Neural cell (in vitro differentiated cells): Measurements from ENCODE around the gene STX8. TPM values are rescaled to one million over a fixed set of nuclear protein-coding genes. Genes with fewer than 3 reads are reported as not detected.

ENCODE experiments used
- H2AFZ ChIP-seq: fragments of 200-600, 300-800 bp; sonication (generic), shearing (Covaris generic); 2 replicates; pipeline ENCODE4 v1.6.0; 2014; ENCODE audit warnings: low read depth, mild to moderate bottlenecking, antibody characterized with exemption, low read length, moderate library complexity
- H3F3A ChIP-seq: fragments of 200-600 bp; shearing (Covaris generic); 2 replicates; pipeline ENCODE4 v1.6.1; 2016; ENCODE audit warnings: mild to moderate bottlenecking, moderate library complexity, mixed read lengths, antibody characterized with exemption, low read length; ENCODE audit not compliant: insufficient read depth, poor library complexity, severe bottlenecking
- H3K27ac ChIP-seq: fragments of 200-600, 300-800 bp; sonication (generic), shearing (Covaris generic); 2 replicates; pipeline ENCODE4 v1.5.1; 2014; ENCODE audit warnings: mild to moderate bottlenecking, low read length, moderate library complexity
- H3K27me3 ChIP-seq: fragments of 300-800, 200-600 bp; sonication (generic), shearing (Covaris generic); 2 replicates; pipeline ENCODE4 v1.6.0; 2014; ENCODE audit warnings: mild to moderate bottlenecking, low read depth, low read length, moderate library complexity; ENCODE audit not compliant: insufficient read depth
- H3K36me3 ChIP-seq: fragments of 300-800, 200-600 bp; sonication (generic), shearing (Covaris generic); 2 replicates; pipeline ENCODE4 v1.5.1; 2014; ENCODE audit warnings: mild to moderate bottlenecking, antibody characterized with exemption, low read length, moderate library complexity; ENCODE audit not compliant: insufficient read depth
- H3K4me2 ChIP-seq: fragments of 300-800, 200-600 bp; sonication (generic), shearing (Covaris generic); 2 replicates; pipeline ENCODE4 v1.6.0; 2014; ENCODE audit warnings: mild to moderate bottlenecking, low read length
- H3K4me3 ChIP-seq: fragments of 300-800, 200-600 bp; sonication (generic), shearing (Covaris generic); 2 replicates; pipeline ENCODE4 v1.5.1; 2014; ENCODE audit warnings: mild to moderate bottlenecking, low read length, moderate library complexity
- H3K79me2 ChIP-seq: fragments of 200-600 bp; shearing (Covaris generic); replicated peaks from 2 replicates; pipeline ENCODE4 v1.6.0; 2014; ENCODE audit warnings: mild to moderate bottlenecking, low read length, moderate library complexity; ENCODE audit not compliant: insufficient read depth
- H3K9ac ChIP-seq: fragments of 300-800, 200-600 bp; sonication (generic), shearing (Covaris generic); 2 replicates; pipeline ENCODE4 v1.6.1; 2016; ENCODE audit warnings: mild to moderate bottlenecking, low read length, mixed read lengths
- H3K9me2 ChIP-seq: fragments of 200-600 bp; shearing (Covaris generic); 2 replicates; pipeline ENCODE4 v1.6.1; 2016; ENCODE audit warnings: mild to moderate bottlenecking, low read length, mixed read lengths; ENCODE audit not compliant: insufficient read depth
- H3K9me3 ChIP-seq: fragments of 200-600, 300-800 bp; sonication (generic), shearing (Covaris generic); 2 replicates; pipeline ENCODE4 v1.6.1; 2016; ENCODE audit warnings: mild to moderate bottlenecking, mixed run types, low read length, moderate library complexity, mixed read lengths
- H4K20me1 ChIP-seq: fragments of 200-600 bp; shearing (Covaris generic); 2 replicates; pipeline ENCODE4 v1.6.1; 2016; ENCODE audit warnings: mild to moderate bottlenecking, mixed run types; ENCODE audit not compliant: insufficient read depth
- EP300 ChIP-seq: fragments of 450-650 bp; conservative IDR thresholded peaks from 2 replicates; pipeline ENCODE4 v1.6.1; 2014; ENCODE audit warnings: antibody characterized with exemption, mild to moderate bottlenecking, moderate library complexity; ENCODE audit not compliant: poor library complexity, severe bottlenecking
- EZH2 ChIP-seq: fragments of 200-600, 300-800 bp; shearing (Covaris generic), sonication (generic); IDR thresholded peaks from 2 replicates; pipeline ENCODE4 v1.6.1; 2014; ENCODE audit warnings: antibody characterized with exemption, low read length, borderline replicate concordance, mild to moderate bottlenecking; ENCODE audit not compliant: insufficient read depth, poor library complexity, severe bottlenecking
- MXI1 ChIP-seq: fragments of 450-650 bp; conservative IDR thresholded peaks from 2 replicates; pipeline ENCODE4 v1.6.1; 2014; ENCODE audit warnings: antibody characterized with exemption, mild to moderate bottlenecking; ENCODE audit not compliant: poor library complexity, severe bottlenecking
- POLR2AphosphoS5 ChIP-seq: IDR thresholded peaks from 2 replicates; pipeline ENCODE4 v1.6.1; 2012
- RAD21 ChIP-seq: fragments of 450-650 bp; conservative IDR thresholded peaks from 2 replicates; pipeline ENCODE4 v1.6.1; 2014; ENCODE audit warnings: antibody characterized with exemption, mild to moderate bottlenecking, moderate library complexity
- REST ChIP-seq: IDR thresholded peaks from 2 replicates; pipeline ENCODE4 v1.6.1; 2012; ENCODE audit warnings: borderline replicate concordance
- SMC3 ChIP-seq: fragments of 450-650 bp; conservative IDR thresholded peaks from 2 replicates; pipeline ENCODE4 v1.6.1; 2014; ENCODE audit warnings: antibody characterized with exemption, mild to moderate bottlenecking, moderate library complexity; ENCODE audit not compliant: poor library complexity
- TAF1 ChIP-seq: IDR thresholded peaks from 2 replicates; pipeline ENCODE4 v1.6.1; 2012; ENCODE audit warnings: low read depth
- polyA plus RNA-seq: library from polyadenylated mRNA; depleted of rRNA; stranded (reverse); fragments of >200 nt; gene quantifications from 2 replicates; pipeline ENCODE4 v1.2.3, GENCODE V29; 2014
- TF ChIP-seq, protein P1 (sequence below): fragments of 450-650 bp; IDR thresholded peaks from 2 replicates; pipeline ENCODE4 v1.5.1; 2014; ENCODE audit warnings: antibody characterized with exemption, mild to moderate bottlenecking, moderate library complexity; ENCODE audit not compliant: poor library complexity, severe bottlenecking

STX8 gene
- polyA plus RNA-seq, 1 donor from 2014 or later, result 100 TPM

- no peaks in the 10 kb centered on the region for H3K9me3 ChIP-seq
- no peaks in the 10 kb centered on the region for H4K20me1 ChIP-seq
- H3K27ac ChIP-seq, result no peak overlapping the region
- no peaks in the 10 kb centered on the region for H3K36me3 ChIP-seq
- no peak overlapping the region for H3K9ac ChIP-seq
- no peak overlapping the region for H3K4me3 ChIP-seq
- no peak overlapping the region for H3K4me2 ChIP-seq
- no peaks in the 10 kb centered on the region for H3K79me2 ChIP-seq
- no peaks in the 10 kb centered on the region for H3F3A ChIP-seq
- no peak overlapping the region for H2AFZ ChIP-seq
- TF ChIP-seq, protein P1, sequence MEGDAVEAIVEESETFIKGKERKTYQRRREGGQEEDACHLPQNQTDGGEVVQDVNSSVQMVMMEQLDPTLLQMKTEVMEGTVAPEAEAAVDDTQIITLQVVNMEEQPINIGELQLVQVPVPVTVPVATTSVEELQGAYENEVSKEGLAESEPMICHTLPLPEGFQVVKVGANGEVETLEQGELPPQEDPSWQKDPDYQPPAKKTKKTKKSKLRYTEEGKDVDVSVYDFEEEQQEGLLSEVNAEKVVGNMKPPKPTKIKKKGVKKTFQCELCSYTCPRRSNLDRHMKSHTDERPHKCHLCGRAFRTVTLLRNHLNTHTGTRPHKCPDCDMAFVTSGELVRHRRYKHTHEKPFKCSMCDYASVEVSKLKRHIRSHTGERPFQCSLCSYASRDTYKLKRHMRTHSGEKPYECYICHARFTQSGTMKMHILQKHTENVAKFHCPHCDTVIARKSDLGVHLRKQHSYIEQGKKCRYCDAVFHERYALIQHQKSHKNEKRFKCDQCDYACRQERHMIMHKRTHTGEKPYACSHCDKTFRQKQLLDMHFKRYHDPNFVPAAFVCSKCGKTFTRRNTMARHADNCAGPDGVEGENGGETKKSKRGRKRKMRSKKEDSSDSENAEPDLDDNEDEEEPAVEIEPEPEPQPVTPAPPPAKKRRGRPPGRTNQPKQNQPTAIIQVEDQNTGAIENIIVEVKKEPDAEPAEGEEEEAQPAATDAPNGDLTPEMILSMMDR, result no peak
- TF ChIP-seq RAD21 (no peak), EZH2 (no peak), MXI1 (no peak), REST (no peak), POLR2AphosphoS5 (no peak), EP300 (no peak), TAF1 (no peak), SMC3 (no peak)
- no peaks in the 10 kb centered on the region for H3K9me2 ChIP-seq
- no peaks in the 10 kb centered on the region for H3K27me3 ChIP-seq
Observed at GRCh38 chr17:9287306-9287705, 288.3 kb downstream of the STX8 start.

DNA sequence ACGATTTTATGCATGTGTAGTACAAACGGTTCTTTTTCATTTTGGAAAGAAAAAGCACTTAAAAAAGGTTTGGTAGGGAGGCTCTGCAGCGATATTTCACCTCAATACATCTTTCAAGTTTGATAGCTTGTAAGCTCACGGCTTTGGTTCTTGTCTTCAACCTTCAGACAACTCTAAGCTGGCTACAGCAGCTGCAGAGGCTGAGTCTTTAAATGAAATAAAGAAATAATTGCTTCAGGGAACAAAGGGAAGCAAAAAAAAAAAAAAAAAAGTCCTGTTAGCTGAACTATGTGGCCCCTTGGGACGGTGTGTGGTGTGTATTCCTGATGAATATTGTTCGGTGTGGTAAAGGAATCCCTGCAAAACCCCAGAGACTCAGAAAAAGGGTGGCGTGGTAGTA is 289.2 kb downstream of the STX8 start:
- H3K4me2 ChIP-seq, result no peak overlapping the region
- H3K27ac ChIP-seq, result no peak overlapping the region

More for the DNA sequence above, 289.2 kb downstream of the STX8 start:
- no peaks in the 10 kb centered on the region for H3K36me3 ChIP-seq
- H3K9ac ChIP-seq, result no peak overlapping the region
- no peaks in the 10 kb centered on the region for H3K9me2 ChIP-seq
- no peaks in the 10 kb centered on the region for H3K9me3 ChIP-seq
- H3K4me3 ChIP-seq, result no peak overlapping the region
- no peaks in the 10 kb centered on the region for H3K27me3 ChIP-seq
- H2AFZ ChIP-seq, result no peak overlapping the region
- TF ChIP-seq REST (no peak), EZH2 (no peak), EP300 (no peak)
- no peaks in the 10 kb centered on the region for H3F3A ChIP-seq
- H3K79me2 ChIP-seq, result no peaks in the 10 kb centered on the region
- no peaks in the 10 kb centered on the region for H4K20me1 ChIP-seq
